Natural killer cell (primary cell): ENCODE data around the gene STK38. TPM values are rescaled to one million over a fixed set of nuclear protein-coding genes. Genes with fewer than 3 reads are reported as not detected.
A peak's percentile ranks its signal among the peaks of the same experiment; 100 is the strongest.

Experiments used
- ATAC-seq, 3 donors: fragments of 150-1000 bp in 2 of 3; fragments of 200-7000 bp in 1 of 3; cut with Tn5 transposase; 1 replicate in 1 of 3; 2 replicates in 2 of 3; pipeline ENCODE4 v1.10.0; 2021; ENCODE audit warnings: mild to moderate bottlenecking in 2 of 3, moderate library complexity in 2 of 3
- DNase-seq, 2 donors: peaks; one replicate each; pipeline versions ENCODE4 v3.0.0 to v3.0.0-alpha.2; 2013 to 2021; ENCODE audit warnings: mixed read lengths in 1 of 2
- H3K27ac ChIP-seq: one replicate; pipeline ENCODE4 v1.5.1; 2013; ENCODE audit warnings: mild to moderate bottlenecking, low read length
- H3K27me3 ChIP-seq: one replicate; pipeline ENCODE4 v1.6.1; 2013; ENCODE audit warnings: low read length; ENCODE audit not compliant: control insufficient read depth, insufficient read depth
- H3K36me3 ChIP-seq: one replicate; pipeline ENCODE4 v1.6.1; 2013; ENCODE audit warnings: low read length; ENCODE audit not compliant: control insufficient read depth, insufficient read depth
- H3K4me1 ChIP-seq: one replicate; pipeline ENCODE4 v1.6.1; 2013; ENCODE audit warnings: low read length; ENCODE audit not compliant: control insufficient read depth, insufficient read depth
- H3K4me3 ChIP-seq: one replicate; pipeline ENCODE4 v1.5.1; 2013; ENCODE audit warnings: low read length
- H3K9me3 ChIP-seq: one replicate; pipeline ENCODE4 v1.6.1; 2013; ENCODE audit warnings: low read length; ENCODE audit not compliant: control insufficient read depth, insufficient read depth
- H3K27ac Mint-ChIP-seq, 2 donors: one replicate each; pipeline ENCODE4 v1.8.0; 2022; ENCODE audit warnings: mild to moderate bottlenecking in 2 of 2, mixed read lengths in 2 of 2, moderate library complexity in 1 of 2
- H3K27me3 Mint-ChIP-seq, 2 donors: one replicate each; pipeline ENCODE4 v1.8.0; 2022; ENCODE audit warnings: low read depth in 2 of 2, mixed read lengths in 2 of 2
- H3K36me3 Mint-ChIP-seq: one replicate; pipeline ENCODE4 v1.8.0; 2022; ENCODE audit warnings: mixed read lengths
- H3K4me1 Mint-ChIP-seq, 2 donors: one replicate each; pipeline ENCODE4 v1.8.0; 2022; ENCODE audit warnings: mixed read lengths in 2 of 2
- H3K4me3 Mint-ChIP-seq: one replicate; pipeline ENCODE4 v1.8.0; 2022; ENCODE audit warnings: mild to moderate bottlenecking, moderate library complexity, mixed read lengths
- H3K9me3 Mint-ChIP-seq, 2 donors: one replicate each; pipeline ENCODE4 v1.8.0; 2022; ENCODE audit warnings: mixed read lengths in 2 of 2
- CTCF ChIP-seq: fragments of 200-600 bp; IDR thresholded peaks from one replicate; pipeline ENCODE4 v1.8.0; 2022; ENCODE audit warnings: antibody characterized with exemption
- WGBS: methylation state at CpG from one replicate; pipeline ENCODE4 v1.1.7; 2013; ENCODE audit warnings: missing lambda C conversion rate; ENCODE audit not compliant: insufficient coverage; 5-methylcytosine and 5-hydroxymethylcytosine counted together
- intact Hi-C: fragments of 100-400 bp; cut with micrococcal nuclease; formaldehyde crosslinking; loops from one replicate; pipeline ENCODE4 v1.14.2; 2022
- total RNA-seq, 4 donors: library from RNA; stranded (reverse); fragments of 120-200 nt in 1 of 4; gene quantifications; one replicate each; pipeline versions ENCODE4 v1.2.3 to v1.2.4, GENCODE V29; 2013 to 2022

The STK38 gene
- total RNA-seq, 3 donors from 2014 or later (not counting 1 experiment from before 2014, with no cell fraction given): 105 to 157 (median 126) TPM

- Mint-ChIP-seq H3K9me3 (no peaks in the 10 kb centered on the region), H3K4me1 (peaks cover 0 to 9% of the 10 kb centered on the region in 2 donors), H3K4me3 (no peak overlapping the region), H3K36me3 (no peaks in the 10 kb centered on the region), H3K27me3 (no peaks in the 10 kb centered on the region), H3K27ac (no peak overlapping the region)
- Histone ChIP-seq H3K4me1 (no peaks in the 10 kb centered on the region), H3K27me3 (no peaks in the 10 kb centered on the region), H3K9me3 (no peaks in the 10 kb centered on the region), H3K36me3 (no peaks in the 10 kb centered on the region), H3K27ac (no peak overlapping the region), H3K4me3 (no peak overlapping the region)
- 87% methylated on average over 4 of the region's 8 CpGs for WGBS
- intact Hi-C loops: no loop called here
- ATAC-seq (peak in 1 of 3 donors; percentile 61), DNase-seq (no peak)
- no peak for TF ChIP-seq CTCF
Measured at GRCh38 chr6:36580184-36580526, 32.9 kb upstream of the STK38 start.

- Histone ChIP-seq H3K27me3 (no peaks in the 10 kb centered on the region), H3K27ac (no peak overlapping the region), H3K4me1 (no peaks in the 10 kb centered on the region), H3K36me3 (no peaks in the 10 kb centered on the region), H3K9me3 (no peaks in the 10 kb centered on the region), H3K4me3 (no peak overlapping the region)
- H3K4me1 Mint-ChIP-seq: peaks cover 0 to 9% of the 10 kb centered on the region in 2 donors
- no peaks in the 10 kb centered on the region for H3K9me3 Mint-ChIP-seq
- no peak for DNase-seq
- WGBS: 98% methylated on average over 4 of the region's 4 CpGs
- no peak for ATAC-seq
- H3K4me3 Mint-ChIP-seq: no peak overlapping the region
- H3K36me3 Mint-ChIP-seq: no peaks in the 10 kb centered on the region
- H3K27ac Mint-ChIP-seq: peak overlapping the region in 1 of 2 donors; percentile 20
- no peak for TF ChIP-seq CTCF
- H3K27me3 Mint-ChIP-seq: no peaks in the 10 kb centered on the region
- intact Hi-C loops: no loop called here
Measured at GRCh38 chr6:36578431-36578830, 31.2 kb upstream of the STK38 start.

- 94% methylated on average over 5 of the region's 5 CpGs for WGBS
Measured at GRCh38 chr6:36578030-36578429, 30.8 kb upstream of the STK38 start.

More at GRCh38 chr6:36578030-36578429, 30.8 kb upstream of the STK38 start:
- H3K27ac Mint-ChIP-seq: peak overlapping the region in 1 of 2 donors; percentile 20
- no peaks in the 10 kb centered on the region for H3K36me3 Mint-ChIP-seq
- peaks cover 0 to 9% of the 10 kb centered on the region in 2 donors for H3K4me1 Mint-ChIP-seq
- intact Hi-C loops: no loop called here
- no peaks in the 10 kb centered on the region for H3K9me3 Mint-ChIP-seq
- H3K4me3 ChIP-seq: no peak overlapping the region
- no peak overlapping the region for H3K4me3 Mint-ChIP-seq
- H3K4me1 ChIP-seq: no peaks in the 10 kb centered on the region
- no peak for TF ChIP-seq CTCF
- H3K9me3 ChIP-seq: no peaks in the 10 kb centered on the region
- no peaks in the 10 kb centered on the region for H3K36me3 ChIP-seq
- ATAC-seq (no peak), DNase-seq (no peak)
- no peaks in the 10 kb centered on the region for H3K27me3 Mint-ChIP-seq
- H3K27ac ChIP-seq: no peak overlapping the region
- no peaks in the 10 kb centered on the region for H3K27me3 ChIP-seq
